ENCODE results near the gene OSBPL5.
"Not testable (repeated sequence)": the region's sequence is repeated elsewhere in the genome, so short reads cannot be mapped to it uniquely, and the experiment has no call there.

OSBPL5 gene

GRCh38 chr11:3180869-3181268, 15.8 kb upstream of the OSBPL5 start:
- no peak for DNase-seq (ENCODE audit: low spot score)

- no peak for DNase-seq (ENCODE audit: low spot score)
Measured at GRCh38 chr11:3178349-3178748, 13.2 kb upstream of the OSBPL5 start.

- DNase-seq (ENCODE audit: low spot score), result no peak
Measured at GRCh38 chr11:3177931-3178330, 12.8 kb upstream of the OSBPL5 start.

GRCh38 chr11:3176487-3176886, 11.4 kb upstream of the OSBPL5 start:
- DNase-seq (ENCODE audit: low spot score), result no peak

GRCh38 chr11:3175194-3175593, 10.1 kb upstream of the OSBPL5 start:
- DNase-seq (ENCODE audit: low spot score), result no peak

GRCh38 chr11:3174387-3174786, 9.3 kb upstream of the OSBPL5 start:
- DNase-seq (ENCODE audit: low spot score), result no peak

GRCh38 chr11:3173795-3174194, 8.7 kb upstream of the OSBPL5 start:
- DNase-seq (ENCODE audit: low spot score), result no peak

GRCh38 chr11:3171931-3172560, 6.9 kb upstream of the OSBPL5 start:
- DNase-seq (ENCODE audit: low spot score), result no peak

GRCh38 chr11:3170756-3171650, 5.9 kb upstream of the OSBPL5 start:
- no peak for DNase-seq (ENCODE audit: low spot score)

- DNase-seq (ENCODE audit: low spot score), result no peak
Measured at GRCh38 chr11:3170044-3170755, 5.1 kb upstream of the OSBPL5 start.

- DNase-seq (ENCODE audit: low spot score), result peak; percentile 81
Measured at GRCh38 chr11:3169255-3170043, 4.3 kb upstream of the OSBPL5 start.

- DNase-seq (ENCODE audit: low spot score), result not testable (repeated sequence)
Measured at GRCh38 chr11:3168742-3169254, 3.7 kb upstream of the OSBPL5 start.

- no peak for DNase-seq (ENCODE audit: low spot score)
Measured at GRCh38 chr11:3167143-3168119, 2.3 kb upstream of the OSBPL5 start.

GRCh38 chr11:3166268-3167142, 1.4 kb upstream of the OSBPL5 start:
- DNase-seq (ENCODE audit: low spot score), result no peak

- DNase-seq (ENCODE audit: low spot score), result no peak
Measured at GRCh38 chr11:3165916-3166267, 782 bp upstream of the OSBPL5 start.

GRCh38 chr11:3164552-3165151, 458 bp downstream of the OSBPL5 start:
- no peak for DNase-seq (ENCODE audit: low spot score)

- DNase-seq (ENCODE audit: low spot score), result no peak
Measured at GRCh38 chr11:3164138-3164551, 965 bp downstream of the OSBPL5 start.

- no peak for DNase-seq (ENCODE audit: low spot score)
Measured at GRCh38 chr11:3163241-3163981, 1.7 kb downstream of the OSBPL5 start.
